Gastroesophageal sphincter (tissue), 3 donors: ENCODE measurements around the gene ADCYAP1.

ENCODE experiments used
- POLR2A ChIP-seq, 2 donors: fragments of 450-650 bp; IDR thresholded peaks; one replicate each; pipeline ENCODE4 v1.6.1; 2017; ENCODE audit warnings: antibody characterized with exemption in 2 of 2, mild to moderate bottlenecking in 2 of 2, moderate library complexity in 1 of 2
- TF ChIP-seq, protein P1 (sequence below), 4 experiments: fragments of 200-600 bp in 2 of 4; fragments of 450-650 bp in 2 of 4; sonication (generic) in 1 of 4; IDR thresholded peaks; one replicate each; pipeline ENCODE4 v1.5.1; 2017 to 2019; ENCODE audit warnings: antibody characterized with exemption in 4 of 4, mild to moderate bottlenecking in 2 of 4, moderate library complexity in 2 of 4

DNA sequence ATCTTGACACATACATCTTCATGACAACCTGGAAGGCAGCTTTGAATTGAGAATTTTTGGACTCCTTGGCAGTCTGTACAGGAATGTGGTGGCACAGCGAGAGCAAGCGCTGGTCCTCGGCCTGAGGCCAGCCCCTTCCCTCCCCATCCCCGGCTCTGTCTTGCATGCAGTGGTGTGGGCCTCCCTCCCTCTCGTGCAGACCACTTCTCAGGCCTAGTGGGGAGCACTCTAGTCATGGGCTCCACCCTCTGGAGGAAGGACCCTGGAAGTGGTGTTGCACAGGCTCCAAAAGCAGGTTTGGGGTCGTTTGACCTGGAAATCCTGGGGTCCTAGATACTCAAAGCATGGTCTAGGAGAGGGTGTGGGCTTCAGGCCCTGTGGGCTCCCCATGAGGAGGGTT is 32.3 kb downstream of the ADCYAP1 start:
- no peak for TF ChIP-seq POLR2A (IDR thresholded peaks at IDR 0.05)
- TF ChIP-seq, protein P1, sequence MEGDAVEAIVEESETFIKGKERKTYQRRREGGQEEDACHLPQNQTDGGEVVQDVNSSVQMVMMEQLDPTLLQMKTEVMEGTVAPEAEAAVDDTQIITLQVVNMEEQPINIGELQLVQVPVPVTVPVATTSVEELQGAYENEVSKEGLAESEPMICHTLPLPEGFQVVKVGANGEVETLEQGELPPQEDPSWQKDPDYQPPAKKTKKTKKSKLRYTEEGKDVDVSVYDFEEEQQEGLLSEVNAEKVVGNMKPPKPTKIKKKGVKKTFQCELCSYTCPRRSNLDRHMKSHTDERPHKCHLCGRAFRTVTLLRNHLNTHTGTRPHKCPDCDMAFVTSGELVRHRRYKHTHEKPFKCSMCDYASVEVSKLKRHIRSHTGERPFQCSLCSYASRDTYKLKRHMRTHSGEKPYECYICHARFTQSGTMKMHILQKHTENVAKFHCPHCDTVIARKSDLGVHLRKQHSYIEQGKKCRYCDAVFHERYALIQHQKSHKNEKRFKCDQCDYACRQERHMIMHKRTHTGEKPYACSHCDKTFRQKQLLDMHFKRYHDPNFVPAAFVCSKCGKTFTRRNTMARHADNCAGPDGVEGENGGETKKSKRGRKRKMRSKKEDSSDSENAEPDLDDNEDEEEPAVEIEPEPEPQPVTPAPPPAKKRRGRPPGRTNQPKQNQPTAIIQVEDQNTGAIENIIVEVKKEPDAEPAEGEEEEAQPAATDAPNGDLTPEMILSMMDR (IDR thresholded peaks at IDR 0.05): no peak
